ENCODE data around the gene EFCAB6. TPM values are rescaled to one million over a fixed set of nuclear protein-coding genes. Genes with fewer than 3 reads are reported as not detected.

Gene EFCAB6
- total and polyA plus RNA-seq, 5 donors from 2014 or later = 0.18 to 0.77 (median 0.30) TPM; not detected in 2

DNA sequence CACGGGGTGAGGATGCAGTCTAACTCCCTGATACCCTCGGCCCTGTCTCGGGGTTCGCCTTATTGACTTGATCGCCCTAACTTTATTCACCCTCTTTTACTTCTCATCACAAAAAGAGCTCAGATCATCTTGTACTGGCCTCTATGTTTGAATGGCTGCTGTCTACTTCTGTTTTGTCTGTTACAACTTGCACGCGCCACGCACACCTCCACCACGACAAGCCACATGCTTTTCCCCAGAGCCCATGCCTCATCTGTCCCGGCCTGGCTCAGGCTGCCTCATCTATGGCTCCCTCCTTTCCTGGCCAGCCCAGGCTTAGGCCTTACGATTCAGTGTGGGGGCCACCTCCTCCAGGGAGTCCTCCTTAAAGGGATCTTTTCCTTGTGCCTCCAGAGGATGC, 180.9 kb downstream of the EFCAB6 start:
- no peak for ATAC-seq (ENCODE audit: low read depth in 2 of 2)
- Mint-ChIP-seq H3K36me3 (no peaks in the 10 kb centered on the region), H3K27ac (no peak overlapping the region), H3K27me3 (peaks cover 4% of the 10 kb centered on the region), H3K4me3 (no peak overlapping the region), H3K9me3 (peaks cover 0 to 3% (median 0%) of the 10 kb centered on the region in 7 donors), H3K4me1 (no peaks in the 10 kb centered on the region)
- H3K27ac ChIP-seq (ENCODE audit: insufficient read depth, low read length, poor library complexity, severe bottlenecking) = no peak overlapping the region
- H3K4me3 ChIP-seq (ENCODE audit: low read depth, low read length) = no peak overlapping the region
- H3K27me3 ChIP-seq (ENCODE audit: control insufficient read depth, insufficient read depth, low read length) = no peaks in the 10 kb centered on the region
- no peaks in the 10 kb centered on the region for H3K4me1 ChIP-seq (ENCODE audit: control insufficient read depth, insufficient read depth, low read length, poor library complexity, severe bottlenecking)
- H3K36me3 ChIP-seq (ENCODE audit: control insufficient read depth, insufficient read depth, low read length) = no peaks in the 10 kb centered on the region
- no peaks in the 10 kb centered on the region for H3K9me3 ChIP-seq (ENCODE audit: control insufficient read depth in 2 of 2, low read length in 2 of 2)
- no peak for DNase-seq

DNA sequence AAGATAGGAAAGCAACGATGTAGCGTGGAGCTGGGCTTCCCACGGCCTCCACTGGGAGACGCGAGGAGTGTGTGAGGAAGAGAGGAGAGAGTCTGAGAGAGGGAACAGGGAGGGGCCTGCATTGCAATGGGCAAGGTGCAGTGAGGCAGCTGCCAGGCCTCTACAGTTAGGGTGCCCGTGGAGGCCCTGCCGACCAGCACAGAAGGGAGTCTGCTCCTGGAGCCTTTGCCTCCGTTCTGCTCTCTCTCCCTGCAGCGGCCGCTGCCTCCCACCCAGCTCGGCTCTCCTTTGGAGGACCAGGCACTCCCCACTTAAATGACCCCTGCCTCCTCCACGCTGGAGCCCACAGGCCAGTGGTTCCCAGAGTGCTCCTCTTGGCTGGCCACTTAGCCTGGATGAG, 181.7 kb downstream of the EFCAB6 start:
- no peaks in the 10 kb centered on the region for H3K9me3 ChIP-seq (ENCODE audit: control insufficient read depth in 2 of 2, low read length in 2 of 2)
- H3K27ac ChIP-seq (ENCODE audit: insufficient read depth, low read length, poor library complexity, severe bottlenecking) = no peak overlapping the region
- Mint-ChIP-seq H3K27ac (no peak overlapping the region), H3K4me1 (no peaks in the 10 kb centered on the region), H3K4me3 (no peak overlapping the region), H3K36me3 (no peaks in the 10 kb centered on the region), H3K9me3 (peaks cover 0 to 3% (median 0%) of the 10 kb centered on the region in 7 donors), H3K27me3 (no peaks in the 10 kb centered on the region)
- no peaks in the 10 kb centered on the region for H3K27me3 ChIP-seq (ENCODE audit: control insufficient read depth, insufficient read depth, low read length)
- ATAC-seq (ENCODE audit: low read depth in 2 of 2) = no peak
- H3K36me3 ChIP-seq (ENCODE audit: control insufficient read depth, insufficient read depth, low read length) = no peaks in the 10 kb centered on the region
- H3K4me1 ChIP-seq (ENCODE audit: control insufficient read depth, insufficient read depth, low read length, poor library complexity, severe bottlenecking) = no peaks in the 10 kb centered on the region
- no peak overlapping the region for H3K4me3 ChIP-seq (ENCODE audit: low read depth, low read length)
- no peak for DNase-seq

- Histone ChIP-seq H3K36me3 (ENCODE audit: control insufficient read depth, insufficient read depth, low read length) (no peaks in the 10 kb centered on the region), H3K4me1 (ENCODE audit: control insufficient read depth, insufficient read depth, low read length, poor library complexity, severe bottlenecking) (no peaks in the 10 kb centered on the region), H3K27ac (ENCODE audit: insufficient read depth, low read length, poor library complexity, severe bottlenecking) (no peak overlapping the region), H3K9me3 (ENCODE audit: control insufficient read depth in 2 of 2, low read length in 2 of 2) (no peaks in the 10 kb centered on the region), H3K27me3 (ENCODE audit: control insufficient read depth, insufficient read depth, low read length) (no peaks in the 10 kb centered on the region), H3K4me3 (ENCODE audit: low read depth, low read length) (no peak overlapping the region)
- Mint-ChIP-seq H3K27ac (no peak overlapping the region), H3K36me3 (no peaks in the 10 kb centered on the region), H3K4me3 (no peak overlapping the region), H3K4me1 (no peaks in the 10 kb centered on the region), H3K27me3 (no peaks in the 10 kb centered on the region), H3K9me3 (peaks cover 0 to 4% (median 0%) of the 10 kb centered on the region in 7 donors)
- no peak for ATAC-seq (ENCODE audit: low read depth in 2 of 2)
- no peak for DNase-seq
Measured at GRCh38 chr22:43628250-43628649, 183.9 kb downstream of the EFCAB6 start.

DNA sequence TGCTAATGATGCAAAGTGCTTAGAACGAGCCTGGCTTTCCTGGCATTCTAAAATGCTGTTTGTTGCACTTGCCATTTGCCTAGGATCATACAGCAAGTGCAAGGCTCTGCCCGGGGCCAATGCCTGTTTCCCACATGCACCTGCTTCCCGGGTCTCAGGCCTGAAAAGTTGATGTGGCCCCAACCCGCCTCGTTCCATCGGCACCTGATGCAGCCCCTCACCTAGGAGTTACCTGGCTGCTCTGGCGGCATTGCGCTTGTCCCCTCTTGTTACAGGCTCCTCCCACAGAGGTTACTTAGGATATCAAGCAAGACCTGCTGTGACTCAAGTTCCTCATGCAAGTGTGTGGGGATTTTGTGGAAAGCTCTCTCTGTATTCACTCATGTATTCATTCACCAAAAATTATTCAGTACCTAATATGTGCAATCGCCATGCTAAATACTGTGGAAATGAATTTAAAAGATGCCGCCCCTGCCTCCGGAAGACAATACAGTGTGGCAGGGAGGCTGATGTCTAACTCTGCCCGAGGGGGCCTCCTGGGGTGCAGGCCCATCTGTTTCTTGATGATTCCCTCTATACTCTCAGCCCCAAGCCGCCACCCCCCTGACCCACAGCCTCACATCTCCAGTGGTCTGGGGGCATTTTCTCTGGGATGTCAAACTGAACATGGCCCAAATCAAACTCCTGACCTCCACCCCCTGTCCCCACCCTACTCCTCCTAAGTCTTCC, 184.5 kb downstream of the EFCAB6 start:
- DNase-seq (no peak), ATAC-seq (ENCODE audit: low read depth in 2 of 2) (no peak)
- no peaks in the 10 kb centered on the region for H3K36me3 ChIP-seq (ENCODE audit: control insufficient read depth, insufficient read depth, low read length)
- no peak overlapping the region for H3K27ac ChIP-seq (ENCODE audit: insufficient read depth, low read length, poor library complexity, severe bottlenecking)
- H3K4me1 ChIP-seq (ENCODE audit: control insufficient read depth, insufficient read depth, low read length, poor library complexity, severe bottlenecking) = no peaks in the 10 kb centered on the region
- no peaks in the 10 kb centered on the region for H3K27me3 ChIP-seq (ENCODE audit: control insufficient read depth, insufficient read depth, low read length)
- Mint-ChIP-seq H3K9me3 (peaks cover 0 to 4% (median 0%) of the 10 kb centered on the region in 7 donors), H3K27me3 (no peaks in the 10 kb centered on the region), H3K4me1 (no peaks in the 10 kb centered on the region), H3K27ac (no peak overlapping the region), H3K4me3 (no peak overlapping the region), H3K36me3 (no peaks in the 10 kb centered on the region)
- no peak overlapping the region for H3K4me3 ChIP-seq (ENCODE audit: low read depth, low read length)
- H3K9me3 ChIP-seq (ENCODE audit: control insufficient read depth in 2 of 2, low read length in 2 of 2) = no peaks in the 10 kb centered on the region

DNA sequence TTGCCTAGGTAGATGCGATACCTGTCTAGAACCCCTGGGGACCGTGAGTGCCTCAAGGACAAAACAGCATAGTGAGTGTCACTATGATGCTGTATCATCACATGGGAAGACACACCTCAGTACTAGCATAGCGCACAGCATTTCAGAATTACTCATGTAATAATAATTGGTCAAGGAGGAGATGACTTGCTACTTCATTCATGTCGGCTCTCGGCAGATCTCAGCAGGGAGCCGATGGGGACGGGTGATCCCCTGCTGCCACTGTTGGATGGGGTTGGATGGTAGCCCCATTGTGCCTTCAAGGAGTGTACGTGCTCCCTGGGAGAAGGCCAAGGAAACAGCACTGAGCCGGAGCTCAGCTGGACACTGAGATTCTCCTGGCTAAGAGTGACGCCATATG, 186.9 kb downstream of the EFCAB6 start:
- Histone ChIP-seq H3K27ac (ENCODE audit: insufficient read depth, low read length, poor library complexity, severe bottlenecking) (no peak overlapping the region), H3K36me3 (ENCODE audit: control insufficient read depth, insufficient read depth, low read length) (no peaks in the 10 kb centered on the region), H3K4me3 (ENCODE audit: low read depth, low read length) (no peak overlapping the region), H3K4me1 (ENCODE audit: control insufficient read depth, insufficient read depth, low read length, poor library complexity, severe bottlenecking) (no peaks in the 10 kb centered on the region), H3K27me3 (ENCODE audit: control insufficient read depth, insufficient read depth, low read length) (no peaks in the 10 kb centered on the region), H3K9me3 (ENCODE audit: control insufficient read depth in 2 of 2, low read length in 2 of 2) (no peaks in the 10 kb centered on the region)
- Mint-ChIP-seq H3K27ac (no peak overlapping the region), H3K27me3 (no peaks in the 10 kb centered on the region), H3K4me1 (no peaks in the 10 kb centered on the region), H3K4me3 (no peak overlapping the region), H3K9me3 (peaks cover 0 to 4% (median 0%) of the 10 kb centered on the region in 7 donors), H3K36me3 (no peaks in the 10 kb centered on the region)
- DNase-seq (no peak), ATAC-seq (ENCODE audit: low read depth in 2 of 2) (no peak)

DNA sequence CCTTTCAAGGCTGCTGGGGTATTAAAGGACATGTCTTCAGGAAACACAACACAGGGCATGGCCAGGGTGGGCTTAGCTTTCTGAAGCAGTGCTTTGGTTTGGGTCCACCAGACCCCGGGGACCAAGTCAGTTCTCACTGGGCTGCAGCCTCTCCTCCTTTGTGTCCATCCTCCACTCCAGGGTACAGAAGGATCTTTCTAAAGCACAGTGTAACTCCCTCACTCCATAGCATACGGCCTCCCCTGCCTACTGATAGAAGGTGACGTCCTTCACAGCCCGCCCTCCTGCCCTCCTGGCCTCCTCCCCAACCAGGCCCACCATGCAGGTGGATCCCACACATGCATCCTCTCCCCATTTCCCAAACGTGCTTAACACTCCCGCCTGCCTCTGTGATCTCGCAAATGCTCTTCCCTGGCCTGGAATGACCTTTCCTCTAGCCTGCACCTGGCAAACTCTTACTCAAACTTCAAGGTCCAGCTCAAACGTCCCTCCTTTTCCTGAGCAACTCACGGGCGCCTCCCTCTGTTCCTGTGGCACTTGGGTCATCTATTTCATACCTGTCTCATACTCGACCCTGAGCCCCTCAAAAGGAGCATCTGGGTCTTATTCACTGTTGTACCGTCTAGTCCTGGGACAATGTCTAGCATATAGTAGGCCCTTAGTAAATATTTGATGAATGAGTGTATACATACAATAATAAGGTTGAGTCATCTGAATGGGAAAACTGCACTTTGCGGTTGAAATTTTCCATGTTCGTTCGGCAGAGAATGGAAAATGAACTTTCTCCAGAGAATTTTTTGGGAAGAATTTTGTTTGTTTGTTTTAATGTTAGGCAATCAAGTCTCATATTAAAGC, 187.7 kb downstream of the EFCAB6 start:
- Histone ChIP-seq H3K27me3 (ENCODE audit: control insufficient read depth, insufficient read depth, low read length) (no peaks in the 10 kb centered on the region), H3K4me1 (ENCODE audit: control insufficient read depth, insufficient read depth, low read length, poor library complexity, severe bottlenecking) (no peaks in the 10 kb centered on the region), H3K27ac (ENCODE audit: insufficient read depth, low read length, poor library complexity, severe bottlenecking) (no peak overlapping the region), H3K4me3 (ENCODE audit: low read depth, low read length) (no peak overlapping the region), H3K9me3 (ENCODE audit: control insufficient read depth in 2 of 2, low read length in 2 of 2) (no peaks in the 10 kb centered on the region), H3K36me3 (ENCODE audit: control insufficient read depth, insufficient read depth, low read length) (no peaks in the 10 kb centered on the region)
- H3K4me3 Mint-ChIP-seq = no peak overlapping the region
- no peak for DNase-seq
- ATAC-seq (ENCODE audit: low read depth in 2 of 2) = no peak
- peaks cover 0 to 4% (median 0%) of the 10 kb centered on the region in 7 donors for H3K9me3 Mint-ChIP-seq
- H3K27ac Mint-ChIP-seq = peak overlapping the region in 1 of 3 donors; percentile 10
- no peaks in the 10 kb centered on the region for H3K4me1 Mint-ChIP-seq
- H3K36me3 Mint-ChIP-seq = peaks cover 2% of the 10 kb centered on the region
- H3K27me3 Mint-ChIP-seq = no peaks in the 10 kb centered on the region

GRCh38 chr22:43622886-43623285, 189.2 kb downstream of the EFCAB6 start:
- peaks cover 5% of the 10 kb centered on the region for H3K36me3 Mint-ChIP-seq

More at GRCh38 chr22:43622886-43623285, 189.2 kb downstream of the EFCAB6 start:
- H3K4me1 Mint-ChIP-seq = no peaks in the 10 kb centered on the region
- H3K27me3 Mint-ChIP-seq = no peaks in the 10 kb centered on the region
- Histone ChIP-seq H3K36me3 (ENCODE audit: control insufficient read depth, insufficient read depth, low read length) (no peaks in the 10 kb centered on the region), H3K4me3 (ENCODE audit: low read depth, low read length) (no peak overlapping the region), H3K9me3 (ENCODE audit: control insufficient read depth in 2 of 2, low read length in 2 of 2) (no peaks in the 10 kb centered on the region), H3K4me1 (ENCODE audit: control insufficient read depth, insufficient read depth, low read length, poor library complexity, severe bottlenecking) (no peaks in the 10 kb centered on the region), H3K27me3 (ENCODE audit: control insufficient read depth, insufficient read depth, low read length) (no peaks in the 10 kb centered on the region), H3K27ac (ENCODE audit: insufficient read depth, low read length, poor library complexity, severe bottlenecking) (no peak overlapping the region)
- H3K9me3 Mint-ChIP-seq = peaks cover 0 to 5% (median 0%) of the 10 kb centered on the region in 7 donors
- no peak overlapping the region for H3K27ac Mint-ChIP-seq
- ATAC-seq (ENCODE audit: low read depth in 2 of 2) (no peak), DNase-seq (no peak)
- H3K4me3 Mint-ChIP-seq = no peak overlapping the region

All from CD4-positive, CD25-positive, alpha-beta regulatory T cell (primary cell).